ENCODE measurements around the gene VTCN1. TPM values are rescaled to one million over a fixed set of nuclear protein-coding genes. Genes with fewer than 3 reads are reported as not detected.

VTCN1 gene
- total RNA-seq, 1 donor, result not detected

DNA sequence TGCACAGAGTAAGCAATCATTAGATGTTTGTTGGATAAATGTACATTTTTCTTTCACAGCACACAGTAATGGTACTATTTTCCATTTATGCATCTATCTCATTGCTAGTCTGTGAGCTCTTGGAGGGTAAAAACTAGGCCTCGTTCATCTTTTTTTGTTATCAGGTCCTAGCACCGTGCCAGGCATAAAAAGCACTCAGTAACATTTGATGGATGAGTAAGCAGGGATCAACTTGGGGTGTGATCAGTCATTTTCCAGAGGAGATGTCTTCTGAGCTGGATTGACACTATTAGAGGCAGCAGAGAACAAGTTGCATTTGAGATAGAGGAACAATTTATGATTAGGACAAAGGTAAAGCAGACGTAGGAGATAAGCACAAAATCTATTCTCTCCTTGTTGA lies 4.3 kb upstream of the VTCN1 start:
- no peak overlapping the region for H3K4me3 ChIP-seq (ENCODE audit: low read depth, low read length)
- TF ChIP-seq, protein P1, sequence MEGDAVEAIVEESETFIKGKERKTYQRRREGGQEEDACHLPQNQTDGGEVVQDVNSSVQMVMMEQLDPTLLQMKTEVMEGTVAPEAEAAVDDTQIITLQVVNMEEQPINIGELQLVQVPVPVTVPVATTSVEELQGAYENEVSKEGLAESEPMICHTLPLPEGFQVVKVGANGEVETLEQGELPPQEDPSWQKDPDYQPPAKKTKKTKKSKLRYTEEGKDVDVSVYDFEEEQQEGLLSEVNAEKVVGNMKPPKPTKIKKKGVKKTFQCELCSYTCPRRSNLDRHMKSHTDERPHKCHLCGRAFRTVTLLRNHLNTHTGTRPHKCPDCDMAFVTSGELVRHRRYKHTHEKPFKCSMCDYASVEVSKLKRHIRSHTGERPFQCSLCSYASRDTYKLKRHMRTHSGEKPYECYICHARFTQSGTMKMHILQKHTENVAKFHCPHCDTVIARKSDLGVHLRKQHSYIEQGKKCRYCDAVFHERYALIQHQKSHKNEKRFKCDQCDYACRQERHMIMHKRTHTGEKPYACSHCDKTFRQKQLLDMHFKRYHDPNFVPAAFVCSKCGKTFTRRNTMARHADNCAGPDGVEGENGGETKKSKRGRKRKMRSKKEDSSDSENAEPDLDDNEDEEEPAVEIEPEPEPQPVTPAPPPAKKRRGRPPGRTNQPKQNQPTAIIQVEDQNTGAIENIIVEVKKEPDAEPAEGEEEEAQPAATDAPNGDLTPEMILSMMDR (IDR thresholded peaks at IDR 0.05; ENCODE audit: insufficient read depth, low read depth, low read length), result no peak
- no peak for DNase-seq (ENCODE audit: low read depth)

DNA sequence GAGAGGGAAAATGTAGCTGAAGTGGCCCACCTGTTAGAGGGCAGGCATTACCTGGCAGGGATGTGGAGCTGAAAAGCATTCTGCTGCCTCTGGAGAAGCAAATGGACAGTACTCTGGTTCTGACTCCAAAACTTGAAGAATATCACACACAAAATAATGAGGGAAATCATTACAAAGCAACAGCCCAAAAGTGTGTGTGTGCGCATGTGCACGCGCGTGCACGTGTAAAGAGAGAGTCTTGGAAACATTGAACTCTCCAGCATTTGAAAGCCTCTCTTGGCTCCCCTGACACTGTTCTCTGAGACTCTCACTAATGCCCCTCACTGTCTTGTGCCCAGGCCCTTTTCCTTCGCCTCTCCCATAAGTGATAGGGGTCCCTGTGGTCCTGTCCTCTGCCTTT lies 2.3 kb upstream of the VTCN1 start:
- no peak for DNase-seq (ENCODE audit: low read depth)
- TF ChIP-seq, protein P1 (IDR thresholded peaks at IDR 0.05; ENCODE audit: insufficient read depth, low read depth, low read length), result no peak
- H3K4me3 ChIP-seq (ENCODE audit: low read depth, low read length), result no peak overlapping the region

DNA sequence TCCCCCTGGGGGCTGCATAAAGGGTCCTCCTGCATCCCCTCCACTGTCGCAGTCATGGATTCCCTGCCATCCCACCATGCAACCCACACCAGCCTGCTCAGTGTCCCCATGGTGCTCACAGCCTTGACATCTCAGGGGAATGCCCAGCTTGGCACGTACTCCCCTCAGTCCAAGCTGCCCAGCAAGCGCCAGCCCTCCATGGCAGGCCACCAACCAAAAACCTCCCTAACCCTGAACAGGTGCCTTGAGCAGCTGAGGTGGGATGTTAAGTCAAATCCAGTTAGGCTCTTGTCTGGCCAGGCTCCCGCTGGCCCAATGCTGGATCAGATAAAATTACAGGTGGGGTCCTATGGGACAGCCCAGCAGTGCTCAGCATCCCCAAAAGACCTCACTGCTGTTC lies 341 bp downstream of the VTCN1 start:
- TF ChIP-seq, protein P1 (IDR thresholded peaks at IDR 0.05; ENCODE audit: insufficient read depth, low read depth, low read length), result no peak
- H3K4me3 ChIP-seq (ENCODE audit: low read depth, low read length), result no peak overlapping the region
- no peak for DNase-seq (ENCODE audit: low read depth)

DNA sequence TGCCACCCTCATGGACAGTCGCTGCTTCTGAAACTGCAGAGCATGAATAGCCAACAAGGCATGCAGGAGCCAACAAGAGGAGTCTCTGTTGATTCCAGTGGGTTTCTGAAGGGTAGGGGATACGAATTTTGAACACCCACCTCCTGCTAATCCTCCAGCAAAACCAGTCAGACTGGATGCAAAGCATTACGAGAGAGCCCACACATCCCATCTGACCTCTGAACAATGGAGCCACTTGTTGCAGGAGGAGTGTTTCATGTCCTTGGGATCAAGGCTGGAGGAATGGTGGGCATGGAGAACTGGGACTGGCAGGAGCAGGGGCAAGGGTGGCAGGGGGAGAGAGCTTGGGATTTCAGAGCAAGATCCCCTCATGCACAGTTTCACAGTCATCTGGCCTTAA lies 1.6 kb downstream of the VTCN1 start:
- TF ChIP-seq, protein P1 (IDR thresholded peaks at IDR 0.05; ENCODE audit: insufficient read depth, low read depth, low read length), result no peak
- H3K4me3 ChIP-seq (ENCODE audit: low read depth, low read length), result no peak overlapping the region
- no peak for DNase-seq (ENCODE audit: low read depth)

DNA sequence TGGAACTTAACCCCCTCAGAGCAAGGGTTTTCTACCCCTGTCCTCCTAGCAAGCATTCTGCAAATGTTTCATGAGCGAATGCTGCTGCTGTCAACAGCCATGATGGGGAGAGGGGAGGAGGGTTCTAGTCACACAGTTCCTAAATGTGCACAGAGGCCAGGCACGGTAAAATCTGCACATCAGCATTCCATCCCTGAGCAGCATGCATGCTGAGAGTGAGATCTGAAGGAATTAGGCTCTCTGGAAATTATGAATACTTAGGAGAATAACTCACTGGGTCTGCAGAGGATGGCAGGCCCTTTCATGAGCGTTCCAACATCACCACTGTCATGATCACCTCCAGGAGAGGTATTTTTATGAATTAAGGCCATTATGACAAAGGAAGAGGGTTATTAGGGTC lies 2.1 kb downstream of the VTCN1 start:
- DNase-seq (ENCODE audit: low read depth), result no peak
- TF ChIP-seq, protein P1 (IDR thresholded peaks at IDR 0.05; ENCODE audit: insufficient read depth, low read depth, low read length), result no peak
- H3K4me3 ChIP-seq (ENCODE audit: low read depth, low read length), result no peak overlapping the region

DNA sequence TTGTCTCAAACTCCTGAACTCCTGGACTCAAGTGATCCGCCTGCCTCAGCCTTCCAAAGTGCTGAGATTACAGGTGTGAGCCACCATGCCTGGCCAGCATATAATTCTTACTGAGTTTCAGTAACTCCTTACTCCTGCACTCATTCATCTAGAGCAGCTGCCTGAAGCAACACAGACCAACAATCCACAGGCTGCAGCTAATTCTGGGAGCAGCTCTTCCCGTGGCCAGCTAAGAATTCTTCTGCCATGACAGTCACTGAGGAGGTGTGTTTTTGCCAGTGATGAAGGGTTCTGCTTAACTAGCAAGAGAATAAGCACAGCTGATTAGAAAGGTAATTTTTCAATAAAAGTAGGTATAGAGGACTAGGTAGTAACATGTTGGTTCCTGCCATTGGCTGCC lies 5.4 kb downstream of the VTCN1 start:
- DNase-seq (ENCODE audit: low read depth), result no peak
- no peak overlapping the region for H3K4me3 ChIP-seq (ENCODE audit: low read depth, low read length)
- TF ChIP-seq, protein P1 (IDR thresholded peaks at IDR 0.05; ENCODE audit: insufficient read depth, low read depth, low read length), result no peak

DNA sequence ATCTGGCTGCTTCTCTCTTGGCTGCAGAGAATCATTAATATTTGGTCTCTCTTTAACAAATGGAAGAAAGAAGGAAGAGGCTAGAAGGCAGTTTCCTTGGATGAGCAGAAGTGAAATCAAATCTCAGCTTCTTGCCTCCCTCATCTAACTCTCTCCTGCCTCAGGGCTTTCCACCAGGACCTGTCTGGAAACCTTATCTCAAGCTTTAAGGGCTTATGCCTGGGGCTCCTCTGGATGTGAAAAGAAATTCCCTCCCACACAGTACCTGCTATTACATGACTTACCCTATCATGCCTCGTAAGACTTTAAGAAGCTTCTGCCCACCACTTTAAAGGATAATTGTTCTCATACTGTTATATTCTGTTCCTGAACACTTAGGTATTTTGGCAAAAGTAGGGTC lies 8.9 kb downstream of the VTCN1 start:
- TF ChIP-seq, protein P1 (IDR thresholded peaks at IDR 0.05; ENCODE audit: insufficient read depth, low read depth, low read length), result no peak
- DNase-seq (ENCODE audit: low read depth), result no peak
- no peak overlapping the region for H3K4me3 ChIP-seq (ENCODE audit: low read depth, low read length)

Measured in fibroblast of villous mesenchyme (primary cell).